Upper lobe of right lung (tissue), 1 donor: ENCODE measurements around the gene ZNF213. TPM values are rescaled to one million over a fixed set of nuclear protein-coding genes. Genes with fewer than 3 reads are reported as not detected.

Experiments used
- ATAC-seq: fragments of 200-7000 bp; cut with Tn5 transposase; one replicate; pipeline ENCODE4 v1.9.1; 2020; ENCODE audit warnings: mild to moderate bottlenecking, moderate library complexity
- DNase-seq: peaks from one replicate; pipeline ENCODE4 v3.0.0-alpha.2; 2020
- H3K27ac ChIP-seq: fragments of 200-600 bp; one replicate; pipeline ENCODE4 v1.8.0; 2022
- H3K27me3 ChIP-seq: fragments of 200-600 bp; one replicate; pipeline ENCODE4 v1.8.0; 2022; ENCODE audit warnings: mild to moderate bottlenecking
- H3K36me3 ChIP-seq: fragments of 200-600 bp; one replicate; pipeline ENCODE4 v1.8.0; 2022
- H3K4me1 ChIP-seq: fragments of 200-600 bp; one replicate; pipeline ENCODE4 v1.8.0; 2022
- H3K4me3 ChIP-seq: fragments of 200-600 bp; one replicate; pipeline ENCODE4 v1.8.0; 2022; ENCODE audit warnings: mild to moderate bottlenecking
- H3K9me3 ChIP-seq: fragments of 200-600 bp; one replicate; pipeline ENCODE4 v1.8.0; 2022
- intact Hi-C: fragments of 100-400 bp; cut with DNase I; formaldehyde crosslinking; loops from one replicate; pipeline ENCODE4 v1.11.0; 2022
- total RNA-seq: library from RNA; stranded (reverse); fragmentation: NEBNext Ultra II Directional; extraction: Animal tissue kit (Norgen Biotek cat#: 25700); gene quantifications from one replicate; pipeline ENCODE4 v1.2.1, GENCODE V29; 2021
- TF ChIP-seq, protein P1 (sequence below): fragments of 200-600 bp; IDR thresholded peaks from one replicate; pipeline ENCODE4 v1.8.0; 2022; ENCODE audit warnings: antibody characterized with exemption
- donor health status: DM: no; HTN: yes; CAD: no; lungs with severe emphysema.

Gene ZNF213
- total RNA-seq, 1 donor from 2014 or later, result 9.1 TPM

DNA sequence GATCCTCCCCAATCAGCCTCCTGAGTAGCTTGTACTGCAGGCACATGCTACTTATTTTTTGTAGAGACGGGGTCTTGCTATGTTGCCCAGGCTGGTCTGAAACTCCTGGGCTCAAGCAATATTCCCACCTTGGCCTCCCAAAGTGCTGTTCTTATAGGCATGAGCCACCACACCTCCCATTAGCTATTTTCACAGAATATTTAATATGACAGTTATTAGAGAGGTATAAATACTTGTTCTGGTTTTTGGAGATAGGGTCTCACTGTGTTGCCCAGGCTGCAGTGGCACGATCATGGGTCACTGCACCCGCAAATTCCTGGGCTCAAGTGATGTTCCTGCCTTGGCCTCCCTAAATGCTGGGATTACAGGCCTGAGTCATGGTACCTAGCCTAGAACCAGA, 21.1 kb downstream of the ZNF213 start:
- no peaks in the 10 kb centered on the region for H3K27me3 ChIP-seq
- H3K27ac ChIP-seq, result no peak overlapping the region
- TF ChIP-seq, protein P1, sequence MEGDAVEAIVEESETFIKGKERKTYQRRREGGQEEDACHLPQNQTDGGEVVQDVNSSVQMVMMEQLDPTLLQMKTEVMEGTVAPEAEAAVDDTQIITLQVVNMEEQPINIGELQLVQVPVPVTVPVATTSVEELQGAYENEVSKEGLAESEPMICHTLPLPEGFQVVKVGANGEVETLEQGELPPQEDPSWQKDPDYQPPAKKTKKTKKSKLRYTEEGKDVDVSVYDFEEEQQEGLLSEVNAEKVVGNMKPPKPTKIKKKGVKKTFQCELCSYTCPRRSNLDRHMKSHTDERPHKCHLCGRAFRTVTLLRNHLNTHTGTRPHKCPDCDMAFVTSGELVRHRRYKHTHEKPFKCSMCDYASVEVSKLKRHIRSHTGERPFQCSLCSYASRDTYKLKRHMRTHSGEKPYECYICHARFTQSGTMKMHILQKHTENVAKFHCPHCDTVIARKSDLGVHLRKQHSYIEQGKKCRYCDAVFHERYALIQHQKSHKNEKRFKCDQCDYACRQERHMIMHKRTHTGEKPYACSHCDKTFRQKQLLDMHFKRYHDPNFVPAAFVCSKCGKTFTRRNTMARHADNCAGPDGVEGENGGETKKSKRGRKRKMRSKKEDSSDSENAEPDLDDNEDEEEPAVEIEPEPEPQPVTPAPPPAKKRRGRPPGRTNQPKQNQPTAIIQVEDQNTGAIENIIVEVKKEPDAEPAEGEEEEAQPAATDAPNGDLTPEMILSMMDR, result no peak
- peaks cover 20% of the 10 kb centered on the region for H3K4me1 ChIP-seq
- H3K36me3 ChIP-seq, result no peaks in the 10 kb centered on the region
- DNase-seq, result no peak
- no peaks in the 10 kb centered on the region for H3K9me3 ChIP-seq
- no peak overlapping the region for H3K4me3 ChIP-seq
- no peak for ATAC-seq
- intact Hi-C loops, result no loop called here

DNA sequence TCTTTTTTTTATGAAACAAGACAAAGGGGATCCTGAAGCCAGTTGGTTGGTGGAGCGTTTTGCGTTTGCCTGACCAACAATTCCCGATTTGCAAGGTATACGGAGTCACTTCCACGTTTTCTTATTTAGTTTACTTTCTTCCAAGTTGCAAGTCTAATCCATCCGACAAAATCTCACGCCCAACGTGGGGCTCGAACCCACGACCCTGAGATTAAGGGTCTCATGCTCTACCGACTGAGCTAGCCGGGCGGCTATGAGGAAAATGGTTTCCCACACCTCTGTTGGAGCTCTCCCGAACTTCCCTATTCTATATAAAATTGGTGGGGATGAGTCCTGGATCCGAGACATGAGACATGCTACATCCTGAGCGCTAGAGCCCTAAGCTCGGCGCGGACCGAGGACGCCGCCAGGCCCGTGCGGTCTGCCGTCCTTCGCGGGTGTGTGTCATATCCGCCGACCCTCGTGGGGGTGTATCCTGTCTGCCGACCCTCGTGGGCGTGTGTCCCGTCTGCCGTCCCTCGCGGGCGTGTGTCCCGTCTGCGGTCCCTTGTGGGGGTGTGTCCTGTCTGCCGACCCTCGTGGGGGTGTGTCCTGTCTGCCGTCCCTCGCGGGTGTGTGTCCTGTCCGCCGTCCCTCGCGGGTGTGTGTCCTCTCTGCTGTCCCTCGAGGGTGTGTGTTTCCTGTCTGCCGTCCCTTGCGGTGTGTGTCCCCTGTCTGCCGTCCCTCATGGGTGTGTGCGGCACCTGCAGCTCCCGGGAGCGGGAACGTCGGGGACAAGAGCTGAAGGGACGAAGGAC, 22.6 kb downstream of the ZNF213 start:
- DNase-seq (peak; percentile 80), ATAC-seq (peak; percentile 46)
- H3K27me3 ChIP-seq, result no peaks in the 10 kb centered on the region
- no peaks in the 10 kb centered on the region for H3K9me3 ChIP-seq
- peak overlapping the region; percentile 87 for H3K27ac ChIP-seq
- H3K4me3 ChIP-seq, result peak overlapping the region; percentile 71
- no peaks in the 10 kb centered on the region for H3K36me3 ChIP-seq
- H3K4me1 ChIP-seq, result peaks cover 12% of the 10 kb centered on the region
- intact Hi-C loops, result no loop called here
- TF ChIP-seq, protein P1, result no peak

DNA sequence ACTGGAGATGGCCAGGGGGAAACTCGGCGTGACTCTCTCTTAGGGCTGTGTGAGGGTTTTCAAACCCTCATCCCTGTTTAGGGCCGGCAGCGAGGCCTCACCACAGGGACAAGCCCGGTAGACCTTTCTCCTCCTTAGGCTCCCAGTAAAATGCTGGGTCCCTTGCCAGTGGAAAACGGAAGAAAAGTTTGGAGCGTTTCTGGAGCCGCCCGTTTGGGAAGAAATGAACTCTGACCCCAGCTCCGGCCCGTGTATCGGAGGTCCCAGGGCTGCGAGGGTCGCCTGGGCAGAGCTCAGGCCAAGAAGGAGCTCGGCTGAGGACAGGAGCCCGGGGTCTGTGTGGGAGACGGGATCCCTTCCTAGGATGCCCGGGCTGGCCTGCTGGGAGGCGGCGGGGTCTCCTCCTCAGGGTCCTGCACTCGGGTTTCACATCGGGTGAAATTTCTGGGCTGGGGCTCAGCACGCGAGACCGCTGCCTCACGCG, 23.2 kb downstream of the ZNF213 start:
- TF ChIP-seq, protein P1, result no peak

DNA sequence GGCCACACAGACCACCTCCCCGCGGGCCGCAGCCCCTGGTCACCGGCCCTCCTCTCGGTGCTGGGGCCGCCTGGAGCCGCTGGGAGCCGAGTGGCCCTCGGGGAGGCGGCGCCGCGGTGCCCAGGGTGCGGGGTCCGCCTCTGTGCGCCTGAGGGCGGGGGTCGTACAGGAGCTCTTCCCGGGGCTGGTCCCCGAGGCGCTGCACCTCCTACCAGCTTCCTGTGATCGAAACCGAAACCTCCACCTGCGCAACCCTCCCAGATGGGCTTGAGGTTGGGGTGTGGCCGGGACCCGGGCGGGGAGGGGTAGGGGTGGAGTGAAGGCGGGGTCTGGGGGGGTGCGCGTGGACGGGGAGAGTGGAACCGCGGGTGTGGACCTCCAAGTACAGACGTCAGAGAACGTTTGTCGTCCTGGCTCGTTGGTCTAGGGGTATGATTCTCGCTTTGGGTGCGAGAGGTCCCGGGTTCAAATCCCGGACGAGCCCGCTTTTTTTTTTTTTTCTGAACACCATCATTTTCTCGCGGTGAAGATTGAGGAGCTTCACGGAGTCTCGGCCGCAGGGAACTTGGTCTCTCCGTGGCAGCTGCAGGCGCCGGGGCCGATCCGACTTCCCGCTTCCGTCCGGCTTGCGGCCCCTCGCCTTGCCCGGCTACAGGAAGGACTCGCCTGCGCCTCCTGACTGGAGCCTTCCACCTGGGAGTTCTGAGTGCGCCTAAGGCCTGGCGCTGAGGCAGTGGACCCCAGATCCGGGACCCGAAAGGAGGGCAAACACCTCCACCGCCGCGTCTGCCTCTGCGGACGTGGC, 23.9 kb downstream of the ZNF213 start:
- TF ChIP-seq, protein P1, result no peak
- Histone ChIP-seq H3K27me3 (no peaks in the 10 kb centered on the region), H3K36me3 (no peaks in the 10 kb centered on the region), H3K27ac (peak overlapping the region; percentile 87), H3K4me3 (peak overlapping the region; percentile 71), H3K4me1 (peaks cover 11% of the 10 kb centered on the region), H3K9me3 (no peaks in the 10 kb centered on the region)
- intact Hi-C loops, result no loop called here
- ATAC-seq (peak; percentile 95), DNase-seq (peak; percentile 95)

More for the DNA sequence above, 23.2 kb downstream of the ZNF213 start:
- Histone ChIP-seq H3K27me3 (no peaks in the 10 kb centered on the region), H3K4me3 (peak overlapping the region; percentile 71), H3K9me3 (no peaks in the 10 kb centered on the region), H3K27ac (peak overlapping the region; percentile 87), H3K36me3 (no peaks in the 10 kb centered on the region), H3K4me1 (peaks cover 11% of the 10 kb centered on the region)
- DNase-seq (no peak), ATAC-seq (peak; percentile 12)
- intact Hi-C loops, result no loop called here

DNA sequence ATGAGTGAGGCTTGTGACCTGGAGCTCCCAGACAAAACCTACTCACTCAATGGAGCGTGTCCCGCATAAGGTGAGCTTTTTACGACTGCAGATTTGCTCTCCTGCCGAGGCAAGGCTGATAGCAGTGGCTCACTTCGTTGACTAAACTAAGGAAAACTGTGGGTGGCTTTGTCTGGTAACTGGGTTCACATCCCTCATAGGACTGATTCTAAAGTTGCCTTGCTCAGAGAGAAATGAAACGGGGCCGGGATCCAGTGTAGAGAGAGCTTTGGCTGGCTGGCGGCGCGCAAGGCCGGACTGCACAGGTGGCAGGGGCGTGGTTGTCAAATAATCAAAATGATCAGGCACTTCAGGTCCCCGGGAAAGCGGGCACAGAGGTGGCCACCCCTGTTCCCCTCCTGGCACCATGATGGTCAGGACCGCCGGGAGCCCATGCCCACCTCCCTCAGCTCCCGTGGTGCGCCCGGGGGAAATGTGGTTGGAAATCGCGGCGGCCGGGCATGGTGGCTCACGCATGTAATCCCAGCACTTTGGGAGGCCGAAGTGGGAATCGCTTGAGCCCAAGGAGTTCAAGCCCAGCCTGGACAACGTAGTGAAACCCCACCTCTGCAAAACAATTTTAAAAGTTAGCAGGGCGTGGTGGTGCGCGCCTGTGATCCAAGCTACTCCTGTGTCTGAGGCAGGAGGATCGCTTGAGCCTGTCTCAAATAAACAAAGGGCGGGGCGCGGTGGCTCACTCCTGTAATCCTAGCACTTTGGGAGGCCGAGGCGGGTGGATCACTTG, 26.6 kb downstream of the ZNF213 start:
- no peak for DNase-seq
- no peak for ATAC-seq
- no peak overlapping the region for H3K27ac ChIP-seq
- H3K9me3 ChIP-seq, result no peaks in the 10 kb centered on the region
- no peaks in the 10 kb centered on the region for H3K36me3 ChIP-seq
- H3K4me3 ChIP-seq, result no peak overlapping the region
- H3K4me1 ChIP-seq, result peaks cover 14% of the 10 kb centered on the region
- intact Hi-C loops, result no loop called here
- H3K27me3 ChIP-seq, result no peaks in the 10 kb centered on the region
- TF ChIP-seq, protein P1, result no peak
